Stimulated activated naive CD8-positive, alpha-beta T cell treated with anti-CD3 and anti-CD28 coated beads, Interleukin-15, amount 100 ng/mL, for 72 hours (primary cell): ENCODE results near the gene KLHL29.

Experiments
- ATAC-seq: fragments of 150-1000 bp; cut with Tn5 transposase; 2 replicates; pipeline ENCODE4 v1.10.0; 2021; ENCODE audit warnings: mild to moderate bottlenecking, moderate library complexity
- DNase-seq, 2 donors: peaks; one replicate each; pipeline ENCODE4 v3.0.0; 2021 to 2022
- H3K27ac Mint-ChIP-seq, 2 donors: one replicate each; pipeline ENCODE4 v1.8.0; 2022; ENCODE audit warnings: mild to moderate bottlenecking in 2 of 2, mixed read lengths in 2 of 2, moderate library complexity in 2 of 2
- H3K27me3 Mint-ChIP-seq: one replicate; pipeline ENCODE4 v1.8.0; 2022; ENCODE audit warnings: mixed read lengths
- H3K4me1 Mint-ChIP-seq: one replicate; pipeline ENCODE4 v1.8.0; 2022; ENCODE audit warnings: mild to moderate bottlenecking, mixed read lengths
- H3K4me3 Mint-ChIP-seq, 2 donors: one replicate each; pipeline ENCODE4 v1.8.0; 2022; ENCODE audit warnings: mild to moderate bottlenecking in 2 of 2, mixed read lengths in 2 of 2, moderate library complexity in 1 of 2
- H3K9me3 Mint-ChIP-seq, 2 donors: one replicate each; pipeline ENCODE4 v1.8.0; 2022; ENCODE audit warnings: mixed read lengths in 2 of 2

Gene KLHL29

DNA sequence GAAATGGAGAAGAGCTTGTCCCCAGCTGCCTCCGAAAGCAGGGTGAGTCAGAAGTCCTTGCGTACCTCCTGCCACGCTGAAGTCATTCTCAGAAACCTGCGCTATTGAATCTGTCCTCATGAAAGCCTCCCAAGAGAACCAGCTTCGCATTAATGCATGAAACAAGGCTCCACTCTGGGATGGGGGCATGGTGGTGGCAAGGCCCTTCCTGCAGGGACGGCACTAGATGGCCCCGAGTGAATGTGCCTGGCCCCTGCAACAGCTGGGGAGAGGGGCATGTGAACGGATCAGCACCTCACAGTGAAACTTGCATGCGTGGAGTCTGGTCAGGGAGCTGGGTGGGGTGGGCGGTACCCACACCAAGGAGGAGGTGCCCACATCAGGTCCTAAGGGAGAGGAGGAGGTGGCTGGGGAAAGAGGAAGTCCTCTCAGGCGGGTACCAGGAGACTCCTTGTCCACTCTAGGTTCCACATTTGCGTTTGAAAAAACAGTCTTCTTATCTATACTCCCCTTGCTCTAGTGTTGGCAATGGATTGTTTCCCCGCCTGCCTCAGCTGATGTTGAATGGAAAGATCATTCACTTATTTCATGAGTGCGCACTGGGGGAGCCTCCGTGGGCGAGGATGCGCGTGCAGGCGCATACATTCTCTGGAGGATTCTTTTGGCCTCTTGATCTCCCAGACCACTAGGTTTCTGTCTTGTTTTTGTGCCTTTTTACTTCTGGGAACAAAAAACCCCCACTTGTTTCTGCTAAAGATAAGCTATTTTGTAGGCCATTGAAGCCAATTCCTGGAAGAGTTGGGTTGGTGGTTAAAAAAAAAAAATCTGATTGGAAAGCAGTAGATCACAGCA lies 104.7 kb downstream of the KLHL29 start:
- H3K4me3 Mint-ChIP-seq = peak overlapping the region; percentile 10 to 52
- H3K4me1 Mint-ChIP-seq = peaks cover 56% of the 10 kb centered on the region
- peak overlapping the region in 1 of 2 donors; percentile 55 for H3K27ac Mint-ChIP-seq
- H3K9me3 Mint-ChIP-seq = no peaks in the 10 kb centered on the region
- ATAC-seq (peak; percentile 70), DNase-seq (peak; percentile 23 to 52)
- peaks cover 43% of the 10 kb centered on the region for H3K27me3 Mint-ChIP-seq

DNA sequence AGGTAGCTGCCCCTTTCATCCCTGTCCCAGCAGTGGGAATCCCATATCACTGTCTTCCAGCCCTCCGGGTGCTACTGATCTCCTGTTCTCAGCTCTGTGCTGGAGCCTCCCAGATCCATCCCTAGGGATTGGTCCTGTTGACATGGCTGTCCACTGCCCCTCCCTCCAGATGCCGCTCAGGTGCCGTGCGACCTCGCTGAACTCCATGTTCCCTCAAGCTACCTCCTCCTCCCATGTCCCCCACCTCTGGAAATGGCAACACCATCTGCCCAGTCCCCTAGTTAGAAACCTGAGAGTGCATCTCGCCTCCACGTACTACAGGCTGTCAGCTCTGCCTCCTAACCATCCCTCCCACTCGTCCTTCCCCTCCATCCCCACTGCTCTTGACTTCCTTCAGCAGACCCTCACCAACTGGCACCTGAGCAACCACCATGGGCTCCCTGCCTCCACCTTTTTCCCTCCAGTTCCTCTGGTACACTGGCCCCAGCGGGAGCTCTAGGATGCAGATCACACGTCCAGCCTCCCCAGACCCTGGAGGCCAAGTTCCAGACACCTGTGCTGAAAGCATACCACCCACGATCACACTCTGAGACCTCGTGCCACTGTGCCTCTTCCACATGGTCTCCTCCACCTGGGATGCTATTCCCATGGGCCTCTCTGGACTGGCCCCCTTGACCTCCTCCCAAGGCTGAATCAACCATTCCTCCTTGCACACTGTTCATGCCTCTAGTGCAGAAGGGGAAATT lies 106.8 kb downstream of the KLHL29 start:
- no peak overlapping the region for H3K4me3 Mint-ChIP-seq
- peaks cover 40% of the 10 kb centered on the region for H3K27me3 Mint-ChIP-seq
- H3K4me1 Mint-ChIP-seq = peaks cover 73% of the 10 kb centered on the region
- H3K9me3 Mint-ChIP-seq = no peaks in the 10 kb centered on the region
- DNase-seq (no peak), ATAC-seq (no peak)
- peak overlapping the region in 1 of 2 donors; percentile 35 for H3K27ac Mint-ChIP-seq

DNA sequence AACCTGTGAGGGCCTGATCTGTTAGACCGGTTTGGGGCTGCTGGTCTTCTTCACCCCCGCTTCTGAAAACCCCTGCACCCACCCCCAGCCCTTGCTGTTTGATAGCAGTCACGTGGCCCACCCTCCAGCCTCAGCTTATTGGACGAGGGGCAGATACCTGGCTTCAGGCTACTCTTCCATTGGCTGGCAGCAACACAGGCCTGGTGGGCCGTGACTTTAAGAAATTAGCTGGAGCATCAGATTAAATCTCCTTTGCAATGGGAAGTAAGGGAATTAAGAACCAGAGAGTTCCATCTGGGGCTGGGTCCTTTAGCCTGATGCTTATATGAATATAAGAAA lies 107.3 kb downstream of the KLHL29 start:
- Mint-ChIP-seq H3K9me3 (no peaks in the 10 kb centered on the region), H3K4me3 (no peak overlapping the region), H3K27ac (peak overlapping the region in 1 of 2 donors; percentile 35), H3K27me3 (peaks cover 41% of the 10 kb centered on the region), H3K4me1 (peaks cover 76% of the 10 kb centered on the region)
- ATAC-seq (no peak), DNase-seq (no peak)

DNA sequence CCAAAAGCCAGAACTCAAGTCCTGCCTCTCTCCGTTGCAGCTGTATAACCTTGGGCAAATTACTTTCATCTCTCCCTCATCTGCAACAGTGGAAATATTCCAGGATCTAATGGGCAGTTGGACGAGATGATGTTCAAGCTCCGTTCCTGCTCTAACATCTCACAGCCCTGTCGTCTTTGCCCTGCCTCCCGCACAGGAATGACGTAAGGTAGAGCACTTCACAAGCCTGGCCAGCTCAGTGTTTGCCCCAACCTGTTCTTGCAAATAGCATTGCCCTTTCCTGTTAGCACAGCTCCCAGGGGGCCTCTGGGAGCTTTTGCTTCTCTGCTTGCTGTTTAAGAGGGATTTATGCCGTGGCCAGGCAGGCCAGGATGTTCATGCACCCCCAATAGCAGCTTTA lies 107.9 kb downstream of the KLHL29 start:
- Mint-ChIP-seq H3K9me3 (no peaks in the 10 kb centered on the region), H3K4me1 (peaks cover 76% of the 10 kb centered on the region), H3K27me3 (peaks cover 46% of the 10 kb centered on the region), H3K4me3 (no peak overlapping the region), H3K27ac (no peak overlapping the region)
- ATAC-seq = no peak
- no peak for DNase-seq

DNA sequence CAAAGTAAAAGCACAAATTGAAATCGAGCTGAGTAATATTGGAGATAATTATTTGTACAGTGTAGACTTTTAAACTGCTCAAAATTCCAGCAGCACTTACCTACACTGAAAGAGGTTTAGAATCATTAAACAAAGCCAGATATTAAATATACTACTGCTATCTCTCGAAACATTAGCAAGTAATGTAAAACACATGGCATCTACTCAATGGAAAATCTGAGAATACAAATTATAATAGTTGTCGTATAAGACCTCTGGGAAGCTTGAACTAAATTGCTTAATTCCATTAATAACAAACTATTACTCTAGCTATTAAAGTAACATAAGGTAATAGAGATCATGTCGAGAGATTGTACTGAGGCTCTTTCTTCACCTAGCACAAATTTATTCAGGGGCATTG lies 108.9 kb downstream of the KLHL29 start:
- no peak overlapping the region for H3K27ac Mint-ChIP-seq
- no peak for DNase-seq
- no peaks in the 10 kb centered on the region for H3K9me3 Mint-ChIP-seq
- peaks cover 45% of the 10 kb centered on the region for H3K27me3 Mint-ChIP-seq
- peaks cover 66% of the 10 kb centered on the region for H3K4me1 Mint-ChIP-seq
- ATAC-seq = no peak
- H3K4me3 Mint-ChIP-seq = no peak overlapping the region

DNA sequence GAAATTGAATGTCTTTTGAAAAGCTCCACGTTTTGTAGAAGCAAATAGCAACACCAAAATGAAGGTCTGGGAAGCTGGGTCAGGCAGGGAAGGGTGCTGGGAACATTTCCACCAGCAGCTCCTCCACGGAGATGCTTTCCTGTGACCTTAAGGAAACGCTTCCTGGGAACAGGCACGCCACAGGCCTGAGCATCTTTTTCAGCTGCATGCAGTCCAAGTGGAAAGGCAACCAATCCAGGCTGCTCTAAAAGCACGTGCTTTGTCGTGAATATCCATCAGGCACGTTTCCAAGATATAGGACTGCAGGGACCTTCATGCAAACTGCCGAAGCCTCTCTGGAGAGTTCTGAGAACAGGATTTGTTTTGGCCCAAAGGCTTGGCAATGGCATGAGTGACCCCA lies 109.3 kb downstream of the KLHL29 start:
- Mint-ChIP-seq H3K4me1 (peaks cover 62% of the 10 kb centered on the region), H3K4me3 (no peak overlapping the region), H3K9me3 (no peaks in the 10 kb centered on the region), H3K27me3 (peaks cover 48% of the 10 kb centered on the region), H3K27ac (no peak overlapping the region)
- ATAC-seq (no peak), DNase-seq (no peak)

DNA sequence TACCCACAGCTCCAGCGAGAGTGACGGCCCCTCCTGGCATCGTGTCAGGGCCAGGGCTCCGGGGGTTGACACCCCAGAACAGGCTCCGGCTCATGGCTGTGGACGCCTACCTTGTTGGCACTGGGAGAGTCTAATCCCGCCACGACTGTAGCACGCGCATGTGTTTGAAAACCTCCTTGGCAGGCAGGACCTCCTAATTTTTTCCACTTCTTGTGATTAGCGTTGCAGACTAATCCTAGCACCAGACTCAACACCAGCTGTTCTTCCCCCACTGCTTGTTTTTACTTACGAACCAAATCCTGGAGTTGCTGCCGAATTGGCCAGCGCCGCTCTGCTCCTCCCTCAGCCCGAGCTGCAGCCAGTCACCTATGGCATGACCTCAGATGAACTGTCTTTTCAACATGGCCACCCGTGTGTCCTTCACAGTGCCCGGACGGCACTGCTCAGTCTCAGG lies 110.7 kb downstream of the KLHL29 start:
- peaks cover 59% of the 10 kb centered on the region for H3K27me3 Mint-ChIP-seq
- H3K4me1 Mint-ChIP-seq = peaks cover 48% of the 10 kb centered on the region
- H3K9me3 Mint-ChIP-seq = no peaks in the 10 kb centered on the region

DNA sequence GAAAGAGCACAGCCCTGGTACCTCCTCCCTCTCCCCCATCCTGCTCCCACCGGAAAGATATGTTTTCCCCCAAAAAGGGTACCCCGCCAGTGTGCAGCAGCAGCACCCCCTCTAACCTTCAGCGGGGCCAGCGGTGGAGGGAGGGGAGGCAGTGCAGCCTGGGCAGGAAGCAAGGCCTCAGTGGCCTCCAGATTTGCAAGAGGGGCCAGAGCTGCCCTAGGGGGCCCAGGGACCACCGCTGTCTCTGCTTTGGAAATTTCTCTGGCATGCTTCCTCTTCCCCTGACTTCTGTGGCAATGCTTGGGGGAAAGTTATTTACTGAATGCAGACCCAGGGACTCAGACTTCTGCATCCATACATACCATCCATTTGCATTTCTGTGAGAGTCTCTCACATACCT lies 111.5 kb downstream of the KLHL29 start:
- Mint-ChIP-seq H3K4me1 (peaks cover 40% of the 10 kb centered on the region), H3K27me3 (peaks cover 55% of the 10 kb centered on the region), H3K4me3 (peak overlapping the region in 1 of 2 donors; percentile 8), H3K27ac (no peak overlapping the region), H3K9me3 (no peaks in the 10 kb centered on the region)
- DNase-seq (no peak), ATAC-seq (no peak)

More for the DNA sequence above, 110.7 kb downstream of the KLHL29 start:
- no peak overlapping the region for H3K4me3 Mint-ChIP-seq
- DNase-seq (no peak), ATAC-seq (no peak)
- H3K27ac Mint-ChIP-seq = no peak overlapping the region

DNA sequence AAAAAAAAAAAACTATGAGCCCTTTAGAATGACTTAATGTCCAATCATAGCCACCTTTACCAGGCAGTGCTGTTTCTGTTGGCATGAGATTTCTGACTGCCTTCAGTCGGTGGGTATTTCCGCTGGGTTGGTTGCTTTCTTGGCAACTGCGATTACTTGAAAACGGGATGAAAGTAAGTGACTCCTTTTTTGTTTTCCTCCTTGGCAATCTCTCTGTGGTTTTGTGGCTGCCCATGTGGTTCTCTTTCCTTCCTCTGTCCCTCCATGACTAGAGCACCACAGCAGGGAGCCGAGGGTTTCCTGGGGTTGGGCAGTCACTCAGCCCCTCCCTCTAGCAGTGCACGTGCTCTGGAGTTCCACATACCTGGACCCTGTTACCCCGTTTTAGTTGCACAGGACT lies 112.1 kb downstream of the KLHL29 start:
- Mint-ChIP-seq H3K27ac (peak overlapping the region in 1 of 2 donors; percentile 45), H3K4me3 (peak overlapping the region; percentile 24 to 36), H3K27me3 (peaks cover 53% of the 10 kb centered on the region), H3K4me1 (peaks cover 34% of the 10 kb centered on the region), H3K9me3 (no peaks in the 10 kb centered on the region)
- ATAC-seq (peak; percentile 88), DNase-seq (peak in 1 of 2 donors; percentile 62)

DNA sequence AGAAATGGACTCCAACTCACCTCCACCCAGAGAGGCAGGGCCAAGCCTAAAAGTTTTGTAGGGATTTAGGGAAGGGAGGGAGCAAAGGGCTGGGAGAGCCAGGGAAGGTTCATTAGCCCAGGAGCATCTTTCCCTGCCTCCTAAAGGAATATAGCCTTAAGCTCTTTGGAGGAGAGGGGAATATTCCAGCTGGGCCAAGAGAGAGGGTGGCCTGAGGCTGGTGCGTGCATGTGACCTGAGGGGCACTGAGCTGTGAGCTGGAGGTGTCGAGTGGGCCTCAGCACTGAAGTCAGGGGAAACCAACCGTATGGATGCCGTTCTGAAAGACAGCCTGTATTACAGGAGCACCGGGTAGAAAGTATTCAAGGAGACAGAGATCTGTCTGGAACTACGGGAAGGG lies 112.6 kb downstream of the KLHL29 start:
- peaks cover 54% of the 10 kb centered on the region for H3K27me3 Mint-ChIP-seq
- peak overlapping the region; percentile 24 to 36 for H3K4me3 Mint-ChIP-seq
- no peaks in the 10 kb centered on the region for H3K9me3 Mint-ChIP-seq
- no peak overlapping the region for H3K27ac Mint-ChIP-seq
- ATAC-seq = peak; percentile 34
- DNase-seq = no peak
- H3K4me1 Mint-ChIP-seq = peaks cover 31% of the 10 kb centered on the region

DNA sequence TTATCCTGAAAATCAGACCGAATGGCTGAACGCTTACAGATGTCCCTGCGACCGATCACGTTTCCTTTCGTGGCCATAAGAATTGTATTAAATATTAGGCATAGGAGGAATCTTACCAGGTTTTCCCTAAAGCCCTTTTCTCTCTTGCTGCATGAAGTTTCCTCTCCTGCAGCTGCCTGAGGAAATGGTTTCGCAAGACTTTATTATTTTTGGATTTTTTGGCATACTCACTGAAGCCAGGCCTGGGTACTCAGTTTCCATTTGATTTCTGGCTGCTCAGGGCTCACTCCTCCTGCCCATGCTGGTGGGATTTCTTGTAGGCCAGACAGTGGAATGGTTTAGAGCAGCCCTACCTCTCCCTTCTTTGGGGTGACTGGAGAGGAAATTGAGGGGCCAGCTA lies 114.0 kb downstream of the KLHL29 start:
- DNase-seq = no peak
- H3K27ac Mint-ChIP-seq = no peak overlapping the region

DNA sequence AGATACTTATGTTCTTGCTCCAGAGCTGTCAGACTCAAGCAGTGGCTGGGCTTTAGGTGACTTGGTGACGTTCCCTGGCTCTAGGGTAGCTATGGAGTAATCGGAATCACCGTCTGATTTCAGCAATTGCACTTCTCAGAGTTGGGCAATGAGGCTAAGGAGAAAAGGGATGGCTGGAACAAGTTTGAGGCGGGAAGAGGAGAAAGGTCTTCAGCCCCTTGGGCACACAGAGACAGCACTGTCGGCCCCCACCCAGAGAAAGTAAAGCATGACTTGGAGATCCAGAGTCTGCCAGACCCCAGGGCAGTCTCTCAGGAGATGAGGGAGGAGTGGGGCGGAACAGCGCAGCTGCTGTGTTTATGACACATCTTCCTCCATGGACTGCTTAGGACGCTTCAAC lies 114.5 kb downstream of the KLHL29 start:
- DNase-seq (no peak), ATAC-seq (no peak)
- H3K4me1 Mint-ChIP-seq = peaks cover 31% of the 10 kb centered on the region
- no peak overlapping the region for H3K27ac Mint-ChIP-seq
- peaks cover 56% of the 10 kb centered on the region for H3K27me3 Mint-ChIP-seq
- H3K4me3 Mint-ChIP-seq = no peak overlapping the region
- H3K9me3 Mint-ChIP-seq = no peaks in the 10 kb centered on the region

More for the DNA sequence above, 114.0 kb downstream of the KLHL29 start:
- no peak for ATAC-seq
- H3K9me3 Mint-ChIP-seq = no peaks in the 10 kb centered on the region
- H3K4me3 Mint-ChIP-seq = no peak overlapping the region
- peaks cover 31% of the 10 kb centered on the region for H3K4me1 Mint-ChIP-seq
- peaks cover 58% of the 10 kb centered on the region for H3K27me3 Mint-ChIP-seq

DNA sequence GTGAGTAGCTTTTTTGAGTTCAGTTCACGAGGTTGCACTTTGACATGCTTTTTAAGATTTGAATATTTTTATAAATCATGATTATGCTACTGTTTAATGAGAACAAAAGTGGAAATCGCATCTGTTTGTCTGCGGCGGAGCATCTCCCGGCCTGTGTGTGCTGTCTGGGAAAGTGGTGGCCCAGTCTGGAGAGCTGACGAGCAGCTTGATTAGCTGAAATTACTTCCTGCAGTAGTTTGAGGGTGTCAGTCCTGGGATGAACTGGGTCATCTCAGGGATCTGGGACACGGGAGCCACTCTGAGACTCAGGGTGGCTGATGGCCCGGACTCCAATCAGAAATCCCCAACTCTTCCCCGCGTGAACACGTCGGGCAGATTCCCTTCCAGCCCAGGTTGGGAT lies 115.9 kb downstream of the KLHL29 start:
- Mint-ChIP-seq H3K27me3 (peaks cover 42% of the 10 kb centered on the region), H3K27ac (no peak overlapping the region), H3K4me1 (peaks cover 21% of the 10 kb centered on the region), H3K4me3 (no peak overlapping the region), H3K9me3 (no peaks in the 10 kb centered on the region)
- no peak for ATAC-seq
- no peak for DNase-seq

DNA sequence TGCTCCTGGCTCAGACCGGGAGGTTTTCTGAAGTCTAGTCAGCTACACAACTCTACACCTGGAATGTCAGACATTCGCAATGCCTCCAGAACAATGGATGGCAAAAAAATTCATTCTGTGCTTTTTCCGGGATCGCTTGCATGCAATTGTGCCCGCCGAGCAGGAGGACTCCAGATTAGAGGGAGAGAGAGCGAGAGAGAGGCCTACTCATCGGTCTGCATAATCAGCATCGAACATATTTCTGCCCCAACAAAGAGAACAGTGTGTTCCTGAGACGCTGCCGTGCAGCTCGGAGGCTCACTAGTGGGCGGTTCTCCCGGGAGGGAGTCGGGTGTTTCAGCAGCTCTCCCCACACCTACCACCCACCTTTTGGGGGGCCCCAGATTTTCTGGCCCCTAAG lies 117.1 kb downstream of the KLHL29 start:
- H3K9me3 Mint-ChIP-seq = no peaks in the 10 kb centered on the region
- ATAC-seq (no peak), DNase-seq (no peak)
- H3K4me3 Mint-ChIP-seq = no peak overlapping the region
- peaks cover 16% of the 10 kb centered on the region for H3K4me1 Mint-ChIP-seq
- no peak overlapping the region for H3K27ac Mint-ChIP-seq
- peaks cover 47% of the 10 kb centered on the region for H3K27me3 Mint-ChIP-seq

DNA sequence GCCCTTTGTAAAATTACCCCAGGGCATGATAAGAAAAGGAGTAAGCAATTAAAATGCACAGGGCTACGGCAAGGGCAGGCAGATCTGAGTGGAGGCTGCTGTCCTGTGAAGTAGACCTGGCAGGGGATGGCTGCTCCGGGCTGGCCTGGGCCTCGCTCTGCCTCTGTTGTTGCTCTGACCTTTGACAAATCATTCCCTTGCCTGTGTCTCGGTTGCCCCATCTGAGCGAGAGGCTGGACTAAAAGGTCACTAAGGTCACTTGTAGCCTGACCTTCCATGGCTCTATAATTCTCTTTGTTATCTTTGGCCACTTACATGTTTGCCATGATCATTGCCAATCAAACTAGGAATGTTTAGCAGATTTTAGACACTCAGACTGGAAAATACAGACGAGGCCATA lies 118.1 kb downstream of the KLHL29 start:
- H3K4me3 Mint-ChIP-seq = no peak overlapping the region
- DNase-seq (no peak), ATAC-seq (no peak)
- H3K27ac Mint-ChIP-seq = no peak overlapping the region
- peaks cover 8% of the 10 kb centered on the region for H3K4me1 Mint-ChIP-seq
- no peaks in the 10 kb centered on the region for H3K9me3 Mint-ChIP-seq
- H3K27me3 Mint-ChIP-seq = peaks cover 38% of the 10 kb centered on the region

DNA sequence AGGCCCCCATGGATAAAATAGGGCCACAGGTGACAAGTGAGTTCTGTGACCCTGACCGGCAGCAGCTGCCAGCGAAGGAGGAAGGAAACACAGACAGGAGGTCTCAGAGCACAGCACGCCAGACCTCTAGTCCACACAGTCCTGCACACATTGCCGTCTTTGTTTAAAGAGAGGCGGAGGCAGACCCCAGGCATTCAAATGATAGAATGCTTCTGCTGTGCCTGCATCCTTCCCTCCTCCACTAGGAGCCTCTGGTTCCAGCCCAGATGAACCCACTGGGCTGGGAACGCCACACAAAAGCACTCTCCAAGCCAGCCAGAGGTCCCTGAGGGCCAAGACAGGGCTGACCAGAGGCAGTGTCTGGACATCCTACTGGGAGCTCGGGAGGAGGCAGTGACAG lies 118.7 kb downstream of the KLHL29 start:
- H3K9me3 Mint-ChIP-seq = no peaks in the 10 kb centered on the region
- peaks cover 8% of the 10 kb centered on the region for H3K4me1 Mint-ChIP-seq
- peaks cover 35% of the 10 kb centered on the region for H3K27me3 Mint-ChIP-seq
- no peak overlapping the region for H3K4me3 Mint-ChIP-seq
- DNase-seq (no peak), ATAC-seq (no peak)
- H3K27ac Mint-ChIP-seq = no peak overlapping the region
